Testis (tissue), 5 donors: ENCODE data around the gene DCAKD. TPM values are rescaled to one million over a fixed set of nuclear protein-coding genes. Genes with fewer than 3 reads are reported as not detected.

Source experiments
- DNase-seq: peaks from one replicate; pipeline ENCODE4 v3.0.0-alpha.2; 2019
- H3K27ac ChIP-seq, 2 donors: fragments of 200-600 bp; sonication (generic); one replicate each; pipeline ENCODE4 v1.5.1; 2019
- H3K27me3 ChIP-seq: fragments of 200-600 bp; sonication (generic); one replicate; pipeline ENCODE4 v1.5.1; 2019
- H3K36me3 ChIP-seq: fragments of 200-600 bp; sonication (generic); one replicate; pipeline ENCODE4 v1.5.1; 2017; ENCODE audit warnings: low read depth; ENCODE audit errors: missing control alignments
- H3K4me1 ChIP-seq: fragments of 200-600 bp; sonication (generic); one replicate; pipeline ENCODE4 v1.5.1; 2019
- H3K4me3 ChIP-seq, 2 donors: fragments of 200-600 bp; sonication (generic); one replicate each; pipeline ENCODE4 v1.5.1; 2017 to 2019
- H3K9me3 ChIP-seq: fragments of 200-600 bp; sonication (generic); one replicate; pipeline ENCODE4 v1.5.1; 2017
- POLR2A ChIP-seq: fragments of 450-650 bp; IDR thresholded peaks from one replicate; pipeline ENCODE4 v1.6.1; 2017; ENCODE audit warnings: antibody characterized with exemption, mild to moderate bottlenecking, moderate library complexity
- WGBS, 2 donors: methylation state at CpG; one replicate each; pipeline ENCODE4 v1.1.5; 2018; 5-methylcytosine and 5-hydroxymethylcytosine counted together
- intact Hi-C: fragments of 100-400 bp; cut with DNase I; formaldehyde crosslinking; loops from one replicate; pipeline ENCODE4 v1.15.1; 2023; ENCODE audit warnings: low total_unique reads
- long read RNA-seq, 2 donors: transcript quantifications; one replicate each; lab custom pipeline, GENCODE V29; 2026
- polyA plus RNA-seq: library from polyadenylated mRNA; stranded (reverse); fragments of 350-450 nt; fragmentation: Illumina TruSeq; extraction: RNeasy Lipid Tissue Mini Kit (QIAGEN cat#74804); gene quantifications from one replicate; pipeline ENCODE4 v1.2.3, GENCODE V29; 2014; ENCODE audit warnings: low read depth, low replicate concordance; ENCODE audit not compliant: insufficient read depth
- total RNA-seq, 2 donors: library from RNA; depleted of rRNA; stranded (reverse); fragments of >200 nt; gene quantifications; one replicate each; pipeline ENCODE4 v1.2.3, GENCODE V29; 2016
- TF ChIP-seq, protein P1 (sequence below), 3 experiments: fragments of 450-650 bp in 2 of 3; fragments of 200-600 bp in 1 of 3; sonication (generic) in 1 of 3; IDR thresholded peaks; one replicate each; pipeline ENCODE4 v1.5.1; 2016 to 2019; ENCODE audit warnings: antibody characterized with exemption in 3 of 3, mild to moderate bottlenecking in 2 of 3, moderate library complexity in 1 of 3

DCAKD gene, protein sequence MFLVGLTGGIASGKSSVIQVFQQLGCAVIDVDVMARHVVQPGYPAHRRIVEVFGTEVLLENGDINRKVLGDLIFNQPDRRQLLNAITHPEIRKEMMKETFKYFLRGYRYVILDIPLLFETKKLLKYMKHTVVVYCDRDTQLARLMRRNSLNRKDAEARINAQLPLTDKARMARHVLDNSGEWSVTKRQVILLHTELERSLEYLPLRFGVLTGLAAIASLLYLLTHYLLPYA
- total RNA-seq, result 10 to 100 TPM; 63.1 to 72.5 TPM
- polyA plus RNA-seq, result 33.2 TPM
- long read RNA-seq, donor 1, transcript DCAKD-208 (5 exons, 2,054 nt), result major isoform, 5 of 55 reads
- long read RNA-seq, donor 1, transcript DCAKD-205 (5 exons, 990 nt), result major isoform, 5 of 55 reads
- long read RNA-seq, donor 1, partial matches to known transcripts, result 13 of 55 reads
- long read RNA-seq, donor 1, other reads (novel, unspliced or antisense), result 27 of 55 reads
- long read RNA-seq, donor 2, transcript DCAKD-205 (5 exons, 990 nt), result major isoform, 8 of 15 reads
- long read RNA-seq, donor 2, partial matches to known transcripts, result 0 of 15 reads
- long read RNA-seq, donor 2, other reads (novel, unspliced or antisense), result 0 of 15 reads

DNA sequence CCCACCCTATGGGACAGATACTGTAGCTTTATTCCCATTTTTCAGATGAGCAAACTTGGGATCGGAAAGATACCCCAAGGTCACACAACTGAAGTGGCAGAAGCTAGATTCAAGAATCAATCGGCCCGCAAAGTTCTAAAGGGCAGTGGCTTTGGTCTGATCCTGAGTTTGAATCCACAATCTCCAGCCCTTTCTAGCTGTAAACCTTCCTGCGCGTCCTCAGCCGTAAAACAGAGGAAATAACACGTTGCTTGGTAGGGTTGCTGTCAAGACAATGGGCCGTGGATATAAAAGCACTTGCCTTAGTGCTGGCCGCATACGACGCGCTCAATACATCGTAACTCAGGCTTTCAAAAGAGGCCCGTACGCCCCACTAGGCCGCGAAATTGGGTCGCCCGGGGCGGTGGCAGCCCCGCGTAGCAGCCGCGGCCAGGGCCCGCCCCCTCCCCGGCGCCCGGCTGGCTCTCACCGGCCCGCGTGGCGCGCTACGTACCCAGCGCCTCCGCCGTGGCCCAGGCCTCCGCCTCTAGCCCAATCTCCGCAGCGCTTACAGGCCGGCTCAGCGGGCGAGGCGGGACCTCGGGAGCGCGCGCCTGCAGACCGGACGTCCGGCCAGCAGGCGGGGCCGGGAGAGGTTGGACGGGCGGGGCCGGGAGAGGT, at the start of gene DCAKD:
Gene DCAKD (minus strand): TSS at position 573 of the 660 bp plus-strand sequence. CDS start 16,747 bp downstream, outside the sequence.
- no peaks in the 10 kb centered on the region for H3K27me3 ChIP-seq
- H3K9me3 ChIP-seq, result no peaks in the 10 kb centered on the region
- H3K4me1 ChIP-seq, result peaks cover 16% of the 10 kb centered on the region
- TF ChIP-seq, protein P1, sequence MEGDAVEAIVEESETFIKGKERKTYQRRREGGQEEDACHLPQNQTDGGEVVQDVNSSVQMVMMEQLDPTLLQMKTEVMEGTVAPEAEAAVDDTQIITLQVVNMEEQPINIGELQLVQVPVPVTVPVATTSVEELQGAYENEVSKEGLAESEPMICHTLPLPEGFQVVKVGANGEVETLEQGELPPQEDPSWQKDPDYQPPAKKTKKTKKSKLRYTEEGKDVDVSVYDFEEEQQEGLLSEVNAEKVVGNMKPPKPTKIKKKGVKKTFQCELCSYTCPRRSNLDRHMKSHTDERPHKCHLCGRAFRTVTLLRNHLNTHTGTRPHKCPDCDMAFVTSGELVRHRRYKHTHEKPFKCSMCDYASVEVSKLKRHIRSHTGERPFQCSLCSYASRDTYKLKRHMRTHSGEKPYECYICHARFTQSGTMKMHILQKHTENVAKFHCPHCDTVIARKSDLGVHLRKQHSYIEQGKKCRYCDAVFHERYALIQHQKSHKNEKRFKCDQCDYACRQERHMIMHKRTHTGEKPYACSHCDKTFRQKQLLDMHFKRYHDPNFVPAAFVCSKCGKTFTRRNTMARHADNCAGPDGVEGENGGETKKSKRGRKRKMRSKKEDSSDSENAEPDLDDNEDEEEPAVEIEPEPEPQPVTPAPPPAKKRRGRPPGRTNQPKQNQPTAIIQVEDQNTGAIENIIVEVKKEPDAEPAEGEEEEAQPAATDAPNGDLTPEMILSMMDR (IDR thresholded peaks at IDR 0.05), result peak in 1 of 3 experiments; percentile 20
- TF ChIP-seq POLR2A, result peak; percentile 41
- peak; percentile 95 for DNase-seq
- H3K4me3 ChIP-seq, result peak within 1 kb of the TSS; percentile 67 to 79
- H3K36me3 ChIP-seq, result no peaks in the 10 kb centered on the region
- 0 to 1% methylated on average over 9 to 23 of the region's 56 CpGs for WGBS, 2 donors
- H3K27ac ChIP-seq, result peak within 1 kb of the TSS; percentile 87
- intact Hi-C loops, result no loop called here

DNA sequence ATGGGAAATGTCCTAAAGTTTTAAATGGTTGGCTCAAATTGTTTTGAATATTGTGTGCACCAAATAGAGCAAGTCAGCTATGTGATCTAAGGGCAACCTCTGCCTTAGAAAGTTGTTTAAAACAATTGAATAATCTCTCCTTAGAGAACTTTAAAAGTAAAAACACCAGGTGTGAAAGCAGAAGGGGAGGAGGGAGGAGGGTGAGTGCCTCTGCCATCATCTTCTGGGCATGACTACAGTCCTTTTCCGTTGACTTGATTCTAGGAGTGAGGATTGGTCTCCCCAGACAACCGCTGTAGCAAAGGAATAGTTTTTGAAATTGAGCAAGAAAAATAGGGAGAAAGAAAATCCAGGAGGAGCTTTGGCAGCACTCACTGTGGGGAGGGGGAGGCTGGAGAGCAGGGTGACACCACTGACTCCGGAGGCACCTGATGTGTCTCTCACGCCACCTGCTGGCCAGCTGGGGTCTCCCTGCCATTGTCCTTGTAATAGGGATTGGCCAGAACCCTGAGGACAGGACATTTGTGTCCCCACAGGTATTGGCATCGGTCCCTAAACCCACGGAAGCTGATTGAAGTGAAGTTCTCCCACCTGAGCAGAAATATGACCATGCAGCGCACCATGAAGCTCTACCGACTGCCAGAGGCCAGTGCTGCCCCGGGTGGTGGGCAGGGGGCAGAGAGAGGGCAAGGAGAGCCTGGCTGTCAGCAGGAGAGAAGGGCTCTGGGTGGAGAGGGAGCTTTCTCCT, 47.6 kb upstream of the DCAKD start:
- no peaks in the 10 kb centered on the region for H3K36me3 ChIP-seq
- H3K27me3 ChIP-seq, result no peaks in the 10 kb centered on the region
- DNase-seq, result peak; percentile 93
- no peaks in the 10 kb centered on the region for H3K9me3 ChIP-seq
- peaks cover 25% of the 10 kb centered on the region for H3K4me1 ChIP-seq
- 57 to 64% methylated on average over 7 to 9 of the region's 9 CpGs for WGBS, 2 donors
- no peak overlapping the region for H3K4me3 ChIP-seq
- H3K27ac ChIP-seq, result peak overlapping the region in 1 of 2 donors; percentile 68
- TF ChIP-seq, protein P1 (IDR thresholded peaks at IDR 0.05), result peak; percentile 77 to 82 (median 79)
- no peak for TF ChIP-seq POLR2A
- intact Hi-C loops, result no loop called here

DNA sequence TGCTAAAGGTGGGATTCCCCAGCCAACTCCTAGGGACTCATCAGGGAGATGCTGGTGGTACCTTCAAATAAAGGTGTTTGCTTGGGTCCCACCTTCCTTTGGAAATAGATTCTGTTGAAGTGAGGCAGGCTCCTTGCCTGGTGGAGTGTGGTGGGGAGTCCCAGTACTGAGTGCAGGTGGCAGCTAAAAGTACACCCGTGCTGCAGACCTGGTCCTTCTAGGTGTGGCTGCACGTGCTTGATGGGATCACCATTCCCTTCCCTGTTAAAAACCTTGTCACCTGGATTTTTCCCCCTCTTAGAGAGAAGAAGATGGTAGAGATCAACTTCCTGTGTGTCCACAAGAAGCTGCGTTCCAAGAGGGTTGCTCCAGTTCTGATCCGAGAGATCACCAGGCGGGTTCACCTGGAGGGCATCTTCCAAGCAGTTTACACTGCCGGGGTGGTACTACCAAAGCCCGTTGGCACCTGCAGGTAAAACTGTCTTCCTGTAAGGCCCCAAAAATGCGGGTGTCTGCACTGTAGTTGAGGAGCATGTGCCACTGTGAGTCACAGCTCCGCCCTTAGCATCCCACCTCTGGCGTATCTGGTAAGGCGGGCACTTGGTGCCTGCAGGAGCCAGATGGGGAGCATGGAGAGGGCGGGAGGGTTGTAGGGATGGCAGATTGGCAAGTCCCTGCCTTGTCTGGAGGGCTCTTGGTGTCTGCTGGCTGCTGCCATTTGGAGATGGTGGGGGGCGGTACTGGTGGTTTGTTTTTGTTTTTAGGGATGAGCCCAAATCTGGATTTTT, 46.8 kb upstream of the DCAKD start:
- peak overlapping the region in 1 of 2 donors; percentile 68 for H3K27ac ChIP-seq

More for the DNA sequence above, 46.8 kb upstream of the DCAKD start:
- H3K9me3 ChIP-seq, result no peaks in the 10 kb centered on the region
- H3K27me3 ChIP-seq, result no peaks in the 10 kb centered on the region
- H3K4me1 ChIP-seq, result peaks cover 25% of the 10 kb centered on the region
- no peak overlapping the region for H3K4me3 ChIP-seq
- intact Hi-C loops, result no loop called here
- TF ChIP-seq POLR2A, result no peak
- TF ChIP-seq, protein P1 (IDR thresholded peaks at IDR 0.05), result no peak
- no peak for DNase-seq
- no peaks in the 10 kb centered on the region for H3K36me3 ChIP-seq
- WGBS, 2 donors, result 73 to 82% methylated on average over 8 to 13 of the region's 13 CpGs
